GM18861 (cell line): ENCODE results near the gene TLX1.

Source experiments
- ATAC-seq: cut with Tn5 transposase; IDR thresholded peaks from one replicate; pipeline ENCODE4 v1.9.1; 2021; ENCODE audit not compliant: unreplicated experiment

TLX1 gene

GRCh38 chr10:101130984-101131961 is at the start of gene TLX1:
TSS of gene TLX1 (plus strand) at chr10:101131300. CDS start at chr10:101131542, 242 bp downstream.
- ATAC-seq: no peak

- no peak for ATAC-seq
Measured at GRCh38 chr10:101085846-101086245, 45.3 kb upstream of the TLX1 start.

GRCh38 chr10:101087376-101087775 is 43.7 kb upstream of the TLX1 start:
- no peak for ATAC-seq

- no peak for ATAC-seq
Measured at GRCh38 chr10:101087965-101088364, 43.1 kb upstream of the TLX1 start.

- ATAC-seq: no peak
Measured at GRCh38 chr10:101089520-101090299, 41.4 kb upstream of the TLX1 start.

- no peak for ATAC-seq
Measured at GRCh38 chr10:101090597-101090996, 40.5 kb upstream of the TLX1 start.

- ATAC-seq: no peak
Measured at GRCh38 chr10:101091546-101092290, 39.4 kb upstream of the TLX1 start.

GRCh38 chr10:101092881-101093354 is 38.2 kb upstream of the TLX1 start:
- ATAC-seq: no peak

- no peak for ATAC-seq
Measured at GRCh38 chr10:101094121-101094879, 36.8 kb upstream of the TLX1 start.

- ATAC-seq: no peak
Measured at GRCh38 chr10:101095004-101095403, 36.1 kb upstream of the TLX1 start.

- ATAC-seq: peak; percentile 67
Measured at GRCh38 chr10:101095550-101096213, 35.4 kb upstream of the TLX1 start.

GRCh38 chr10:101096378-101096777 is 34.7 kb upstream of the TLX1 start:
- no peak for ATAC-seq

- no peak for ATAC-seq
Measured at GRCh38 chr10:101097881-101098280, 33.2 kb upstream of the TLX1 start.

- ATAC-seq: no peak
Measured at GRCh38 chr10:101099901-101100300, 31.2 kb upstream of the TLX1 start.

- no peak for ATAC-seq
Measured at GRCh38 chr10:101101372-101101881, 29.7 kb upstream of the TLX1 start.

- no peak for ATAC-seq
Measured at GRCh38 chr10:101103430-101103829, 27.7 kb upstream of the TLX1 start.

- no peak for ATAC-seq
Measured at GRCh38 chr10:101106351-101106750, 24.7 kb upstream of the TLX1 start.

- ATAC-seq: no peak
Measured at GRCh38 chr10:101107771-101108170, 23.3 kb upstream of the TLX1 start.

- no peak for ATAC-seq
Measured at GRCh38 chr10:101110856-101111523, 20.1 kb upstream of the TLX1 start.
